ENCODE data around the gene MAS1.

DNA sequence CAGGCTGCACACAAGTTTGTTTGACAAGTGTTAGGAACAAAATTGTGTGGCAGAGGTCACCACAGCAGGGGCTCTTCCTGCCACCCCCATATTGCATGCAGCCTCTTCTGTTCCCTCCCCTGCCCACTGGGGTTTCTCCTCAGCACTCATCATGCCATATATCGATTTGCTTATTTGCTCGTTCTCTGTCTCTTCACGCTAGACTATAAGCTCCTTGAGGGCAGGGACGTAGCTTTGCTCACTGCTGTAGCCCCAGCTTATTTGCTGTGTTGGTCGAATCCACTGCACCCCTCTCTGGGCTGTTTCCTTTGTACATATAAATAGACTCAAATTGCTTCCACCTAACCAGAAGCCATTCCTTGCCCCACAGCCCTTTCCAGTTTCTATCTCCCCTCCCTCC lies 19.6 kb downstream of the MAS1 start:
- TF ChIP-seq POLR2A (IDR thresholded peaks at IDR 0.05; ENCODE audit: low read depth, low read length): no peak
- no peak for TF ChIP-seq POLR2AphosphoS5 (IDR thresholded peaks at IDR 0.05; ENCODE audit: low read depth, low read length)

Measured in GM12891 (cell line).